NK-92 treated with Interleukin-12 subunit alpha and Interleukin-12 subunit beta, amount 100 ng/mL, for 24 hours (cell line): ENCODE measurements around the gene EPS8.

ENCODE experiments used
- DNase-seq: peaks from one replicate; lab custom pipeline; 2025; lab: John Stamatoyannopoulos, UW

Gene EPS8

DNA sequence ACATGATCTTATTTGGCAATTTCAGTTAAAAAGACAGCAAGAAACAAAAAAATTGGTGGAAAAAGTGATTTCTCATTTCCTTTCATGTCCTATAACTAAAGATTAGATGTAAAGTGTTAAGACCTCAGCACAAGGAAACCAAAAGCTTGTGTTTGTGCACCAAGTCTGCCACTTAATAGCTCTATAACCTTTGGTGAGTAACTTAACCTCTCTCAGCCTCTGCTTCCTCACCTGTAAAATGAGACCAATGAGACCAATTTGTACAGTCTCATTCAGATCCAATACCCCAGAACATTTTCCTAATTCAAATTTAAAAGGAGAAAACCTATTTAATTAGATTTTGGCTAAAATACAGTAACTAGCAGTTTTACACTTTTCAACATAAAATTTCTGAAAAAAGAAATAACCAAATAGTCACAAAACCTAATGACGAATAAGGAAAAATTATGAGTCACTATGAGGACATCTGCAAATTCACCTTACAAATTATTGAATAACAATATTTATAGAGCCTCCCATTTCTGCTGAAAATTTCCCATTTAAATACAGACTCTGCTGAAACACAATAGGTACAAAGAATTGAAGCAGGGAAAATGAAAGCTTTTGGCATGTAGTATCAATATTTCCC is 71.1 kb downstream of the EPS8 start:
- no peak for DNase-seq

GRCh38 chr12:15716581-15716980 is 72.6 kb downstream of the EPS8 start:
- DNase-seq: no peak

DNA sequence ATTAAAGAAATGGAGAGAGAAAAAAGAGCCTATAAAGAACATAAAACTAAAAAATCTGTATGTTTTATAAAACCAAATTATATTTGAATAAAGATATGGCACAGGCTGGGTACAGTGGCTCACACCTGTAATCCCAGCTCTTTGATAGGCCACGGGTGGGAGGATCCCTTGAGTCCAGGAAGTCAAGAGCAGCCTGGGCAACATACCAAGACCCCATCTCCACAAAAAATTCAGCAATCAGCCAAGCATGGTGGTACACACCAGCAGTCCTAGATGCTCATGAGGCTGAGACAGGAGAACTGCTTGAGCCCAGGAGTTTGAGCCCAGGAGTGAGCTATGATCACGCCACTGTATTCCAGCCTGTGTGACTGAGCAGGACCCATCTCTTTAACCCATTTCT is 74.9 kb downstream of the EPS8 start:
- DNase-seq: no peak

- no peak for DNase-seq
Measured at GRCh38 chr12:15712823-15713660, 76.1 kb downstream of the EPS8 start.

GRCh38 chr12:15712160-15712559 is 77.0 kb downstream of the EPS8 start:
- no peak for DNase-seq

- DNase-seq: no peak
Measured at GRCh38 chr12:15710860-15711510, 78.2 kb downstream of the EPS8 start.

GRCh38 chr12:15709551-15709950 is 79.6 kb downstream of the EPS8 start:
- DNase-seq: no peak

GRCh38 chr12:15708396-15709076 is 80.7 kb downstream of the EPS8 start:
- DNase-seq: no peak

DNA sequence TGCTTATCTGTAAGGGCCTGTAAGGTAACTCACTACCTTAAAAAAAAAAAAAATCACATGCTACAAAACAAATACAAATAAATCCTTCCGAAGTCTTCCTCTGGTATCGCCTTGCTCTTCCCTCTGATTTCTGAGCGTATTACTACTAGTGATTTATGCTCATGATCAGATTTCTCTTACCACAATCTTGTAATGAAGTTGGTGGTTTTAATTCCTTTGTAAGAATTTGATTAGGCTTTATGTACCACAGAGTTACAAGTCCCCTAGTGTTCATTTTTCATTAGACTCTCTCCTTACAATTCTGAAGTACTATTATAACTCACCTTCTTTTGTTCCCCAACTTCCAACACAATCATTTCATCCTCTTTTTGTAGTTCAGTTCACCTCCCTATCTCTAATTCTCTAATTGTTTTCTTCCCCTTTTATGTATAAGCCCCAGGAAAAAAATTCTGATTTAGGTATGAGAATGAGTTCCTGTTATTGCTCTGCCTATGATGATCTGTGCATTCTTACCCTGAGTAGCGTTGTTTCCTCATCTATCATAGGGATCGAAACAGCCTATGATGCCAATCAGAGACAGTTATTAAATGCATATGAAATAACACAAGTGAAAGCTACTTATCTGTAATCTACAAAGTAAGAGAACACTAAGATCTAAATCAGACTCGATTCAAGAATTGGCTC is 81.5 kb downstream of the EPS8 start:
- DNase-seq: no peak

DNA sequence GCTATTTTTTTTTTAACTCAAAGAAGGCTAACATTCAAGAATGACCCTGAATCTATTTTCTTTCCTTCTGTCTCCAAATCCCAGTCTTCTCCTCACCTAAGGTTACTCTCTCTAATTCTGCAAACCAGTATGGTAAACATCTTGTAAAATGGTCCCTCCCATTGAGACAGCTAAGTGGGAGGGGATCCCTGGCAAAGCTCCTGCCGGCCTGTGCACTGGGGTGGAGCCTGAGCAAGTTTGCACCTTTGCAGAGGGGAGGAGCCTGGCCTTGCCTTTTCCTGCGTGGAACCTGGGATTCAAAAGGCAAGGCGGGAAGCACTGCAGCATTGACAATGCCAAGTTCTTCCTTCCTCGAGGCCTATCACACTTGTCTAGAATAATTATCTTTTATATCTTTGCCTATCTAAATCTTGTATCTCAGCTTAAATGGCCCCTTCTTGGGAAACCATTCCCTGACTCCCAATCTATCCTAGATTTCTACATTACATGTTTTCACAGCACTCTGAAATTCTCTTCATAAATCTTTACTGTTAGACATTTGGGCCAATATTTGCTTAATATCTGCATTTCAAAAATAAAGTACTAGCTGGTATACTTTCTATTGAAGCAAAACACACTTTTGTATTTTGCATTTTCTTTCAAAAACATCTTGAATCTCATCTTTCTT is 83.0 kb downstream of the EPS8 start:
- DNase-seq: no peak

DNA sequence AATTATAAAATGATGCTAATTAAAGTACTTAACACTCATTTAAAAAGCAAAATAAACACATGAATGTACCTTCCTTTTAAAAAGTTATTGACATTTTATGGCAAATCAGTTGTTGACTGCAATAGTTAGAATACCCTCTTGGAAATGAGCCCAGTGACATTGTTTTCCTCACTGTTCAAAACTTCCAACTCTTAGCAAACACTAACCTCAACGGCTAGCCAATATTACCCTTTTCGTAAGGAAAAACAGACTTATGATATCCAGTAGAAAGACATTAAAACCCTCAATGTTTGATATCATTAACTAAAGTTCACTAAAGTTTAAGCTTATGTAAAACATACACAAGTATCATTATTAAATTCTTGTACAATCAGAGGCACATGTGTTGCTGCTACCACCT is 83.6 kb downstream of the EPS8 start:
- DNase-seq: no peak

- no peak for DNase-seq
Measured at GRCh38 chr12:15702276-15702675, 86.9 kb downstream of the EPS8 start.

DNA sequence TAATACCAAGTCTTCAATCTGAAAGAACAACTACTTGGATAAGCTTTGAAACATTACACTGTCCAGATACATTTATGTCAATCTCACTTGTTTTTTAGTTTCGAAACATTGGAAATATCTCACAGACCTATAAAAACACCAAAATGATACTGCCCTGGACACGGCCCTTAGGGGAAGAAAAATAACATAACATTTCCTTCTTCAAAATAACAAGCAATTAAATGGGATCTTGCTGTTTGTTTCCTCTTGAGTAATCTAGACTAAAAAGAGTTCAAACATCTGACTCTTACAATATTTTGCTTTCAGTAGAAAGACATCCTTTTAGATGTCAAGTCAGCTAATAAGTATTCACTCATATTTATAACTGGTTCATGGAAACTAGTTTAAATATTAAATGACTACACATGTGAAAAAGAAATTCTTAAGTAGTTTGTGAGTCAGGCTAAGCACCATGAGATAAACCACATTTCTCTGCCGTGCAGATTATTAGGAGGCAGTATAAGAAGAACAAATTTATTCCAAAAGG is 87.5 kb downstream of the EPS8 start:
- no peak for DNase-seq

DNA sequence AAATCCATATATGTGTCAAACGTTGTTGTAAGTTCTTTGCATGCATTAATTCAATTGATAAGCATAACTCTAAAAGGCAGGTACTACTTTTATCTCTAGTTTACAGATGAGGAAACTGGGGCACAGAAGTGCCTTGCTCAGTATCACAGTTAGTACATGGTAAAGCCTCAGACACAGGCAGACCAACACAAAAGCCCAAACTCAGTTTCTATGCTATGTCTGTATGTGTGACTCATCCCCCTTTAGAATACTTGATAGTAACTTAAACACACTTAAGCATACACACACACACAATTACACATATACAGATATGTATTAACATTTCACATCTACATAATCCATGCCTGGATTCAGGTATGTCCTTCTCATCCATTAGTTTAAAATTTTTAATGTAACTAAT is 88.0 kb downstream of the EPS8 start:
- DNase-seq: no peak

GRCh38 chr12:15700595-15700994 is 88.6 kb downstream of the EPS8 start:
- no peak for DNase-seq

DNA sequence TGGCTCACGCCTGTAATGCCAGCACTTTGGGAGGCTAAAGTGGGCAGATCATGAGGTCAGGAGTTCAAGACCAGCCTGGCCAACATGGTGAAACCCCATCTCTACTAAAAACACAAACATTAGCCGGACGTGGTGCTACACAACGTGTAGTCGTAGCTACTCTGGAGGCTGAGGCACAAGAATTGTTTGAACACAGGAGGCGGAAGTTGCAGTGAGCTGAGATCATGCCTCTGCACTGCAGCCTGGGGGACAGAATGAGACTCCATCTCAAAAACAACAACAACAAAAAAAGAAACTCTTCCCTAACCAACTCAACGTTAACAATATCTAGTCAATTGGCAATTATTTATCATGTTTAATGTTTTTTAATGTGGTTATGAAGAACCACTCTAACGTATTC is 89.3 kb downstream of the EPS8 start:
- DNase-seq: no peak

DNA sequence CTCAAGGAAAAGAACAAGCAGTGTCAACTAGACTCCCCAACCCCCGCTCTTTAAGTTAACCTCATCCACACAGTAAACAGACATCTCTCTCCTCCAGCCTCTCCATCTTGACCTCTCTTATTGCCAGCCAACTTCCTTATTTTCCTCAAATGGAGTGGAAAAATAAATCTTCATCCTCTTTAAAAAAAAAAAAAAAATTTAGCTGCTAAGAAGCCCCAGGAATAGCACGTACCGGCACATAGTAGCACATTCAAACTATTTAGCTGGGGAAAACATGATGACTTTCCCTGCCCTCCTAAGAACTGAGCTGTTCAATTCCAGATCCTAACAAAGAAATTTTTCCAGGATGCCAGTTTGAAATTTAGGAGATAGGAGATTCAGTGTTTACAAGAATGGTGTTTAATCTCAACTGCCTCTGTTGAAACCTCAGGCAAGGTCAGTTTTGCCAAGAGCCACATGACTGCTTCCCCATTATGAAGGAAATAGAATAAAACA is 90.8 kb downstream of the EPS8 start:
- DNase-seq: no peak

DNA sequence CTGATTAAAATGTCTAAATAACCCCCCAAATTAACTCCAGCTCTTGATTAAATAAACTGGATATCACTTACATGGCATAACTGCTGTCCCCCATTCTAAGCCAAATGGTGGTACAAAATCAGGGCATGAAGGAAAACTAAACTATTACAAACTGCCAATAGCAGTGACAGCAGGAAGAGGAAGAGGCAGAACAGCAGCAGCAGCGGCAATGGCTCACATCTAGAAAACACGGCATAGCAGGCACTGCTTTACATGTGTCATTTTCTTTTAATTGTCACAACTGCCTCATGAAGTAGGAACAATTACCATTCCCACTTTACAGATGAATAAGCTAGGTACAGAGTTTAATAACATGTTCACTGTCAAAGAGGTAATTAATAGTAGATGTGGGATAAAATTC is 92.0 kb downstream of the EPS8 start:
- no peak for DNase-seq

GRCh38 chr12:15693228-15693911 is 95.8 kb downstream of the EPS8 start:
- no peak for DNase-seq

DNA sequence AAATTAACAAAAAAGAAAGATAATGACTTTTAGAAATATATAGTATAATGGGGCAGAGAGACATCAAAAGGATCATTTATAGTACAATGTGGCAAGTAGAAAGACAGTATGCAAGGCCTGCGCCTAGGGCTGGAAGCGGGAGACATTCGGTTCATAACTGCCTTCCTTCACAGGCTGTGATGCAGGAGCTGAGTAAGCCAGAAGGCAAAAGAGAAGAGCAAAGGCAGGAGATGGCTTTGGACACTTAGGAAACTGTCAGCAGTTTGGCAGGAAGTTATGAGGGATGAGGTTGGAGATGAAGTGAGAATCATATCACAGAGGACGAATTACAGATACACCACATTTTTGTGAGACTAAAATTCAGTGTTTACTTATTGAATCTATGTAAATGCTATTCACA is 97.8 kb downstream of the EPS8 start:
- no peak for DNase-seq
